Endothelial cell of umbilical vein (primary cell): ENCODE data around the gene DMWD. TPM values are rescaled to one million over a fixed set of nuclear protein-coding genes. Genes with fewer than 3 reads are reported as not detected.

Source experiments
- BruUV-seq: library from RNA; stranded (reverse); fragments of 400-500 nt; replicated peaks from 2 replicates; lab custom pipeline; 2021; lab: Mats Ljungman, UMichigan
- CTCF ChIA-PET: fragments of 300-600, 350-600 bp; sonication (Branson Sonifier 250); formaldehyde crosslinking; loops from one replicate; lab custom pipeline; 2021; ENCODE audit warnings: antibody characterized with exemption, inconsistent platforms; lab: Charles Lee
- POLR2A ChIA-PET: fragments of 300-600, 350-600 bp; sonication (Branson Sonifier 250); formaldehyde crosslinking; loops from one replicate; lab custom pipeline; 2021; ENCODE audit warnings: antibody characterized with exemption, inconsistent platforms; lab: Charles Lee
- DNase-seq: peaks from one replicate; pipeline ENCODE4 v3.0.0-alpha.2; 2011; ENCODE audit warnings: low read depth, low spot score
- FAIRE-seq: peaks from 2 replicates; lab custom pipeline; 2011; peaks lifted over from hg19 to GRCh38; lab: Jason Lieb, UNC
- H2AFZ ChIP-seq: 2 replicates; pipeline ENCODE4 v1.6.0; 2012; ENCODE audit warnings: low read depth, low read length, control low read depth, inconsistent platforms
- H3K27ac ChIP-seq: 2 replicates; pipeline ENCODE4 v1.5.1; 2011; ENCODE audit warnings: low read depth, mild to moderate bottlenecking, control low read depth, low read length, moderate library complexity; ENCODE audit not compliant: insufficient read depth
- H3K27me3 ChIP-seq, 2 experiments: 2 replicates each; pipeline versions ENCODE4 v1.6.0 to v1.6.1; 2011; ENCODE audit warnings: low read length in 2 of 2, mixed read lengths in 1 of 2; ENCODE audit not compliant: control insufficient read depth in 2 of 2, insufficient read depth in 2 of 2
- H3K36me3 ChIP-seq, 2 experiments: 2 replicates in 1 of 2; 3 replicates in 1 of 2; pipeline ENCODE4 v1.5.1; 2011; ENCODE audit warnings: low read length in 2 of 2, mild to moderate bottlenecking in 1 of 2, moderate library complexity in 1 of 2; ENCODE audit not compliant: control insufficient read depth in 2 of 2, insufficient read depth in 2 of 2; ENCODE audit errors: extremely low read depth in 1 of 2
- H3K4me1 ChIP-seq: 3 replicates; pipeline ENCODE4 v1.5.1; 2011; ENCODE audit warnings: mild to moderate bottlenecking, low read length; ENCODE audit not compliant: control insufficient read depth, insufficient read depth; ENCODE audit errors: extremely low read depth
- H3K4me2 ChIP-seq: 2 replicates; pipeline ENCODE4 v1.6.1; 2011; ENCODE audit warnings: low read length, control low read depth, mixed read lengths; ENCODE audit not compliant: insufficient read depth
- H3K4me3 ChIP-seq, 3 experiments: fragments of 200-600 bp in 1 of 3; sonication (generic), shearing (Covaris generic) in 1 of 3; replicated peaks in 1 of 3; 2 replicates each; pipeline ENCODE4 v1.5.1; 2011 to 2016; ENCODE audit warnings: control low read depth in 3 of 3, low read length in 3 of 3, mild to moderate bottlenecking in 2 of 3, inconsistent platforms in 1 of 3, low read depth in 1 of 3, moderate library complexity in 1 of 3; ENCODE audit not compliant: insufficient read depth in 1 of 3
- H3K79me2 ChIP-seq: 2 replicates; pipeline ENCODE4 v1.6.0; 2012; ENCODE audit warnings: low read length, inconsistent platforms; ENCODE audit not compliant: control insufficient read depth, insufficient read depth
- H3K9ac ChIP-seq: replicated peaks from 2 replicates; pipeline ENCODE3; 2011; ENCODE audit warnings: low read length, control low read depth; ENCODE audit not compliant: insufficient read depth; ENCODE audit errors: extremely low read depth
- H3K9me1 ChIP-seq: replicated peaks from 3 replicates; pipeline ENCODE4 v1.6.0; 2011; ENCODE audit warnings: mild to moderate bottlenecking, low read length; ENCODE audit not compliant: control insufficient read depth, insufficient read depth; ENCODE audit errors: extremely low read depth
- H3K9me3 ChIP-seq: replicated peaks from 2 replicates; pipeline ENCODE4 v1.5.1; 2012; ENCODE audit warnings: low read length, inconsistent platforms; ENCODE audit not compliant: control insufficient read depth, insufficient read depth
- H4K20me1 ChIP-seq: replicated peaks from 2 replicates; pipeline ENCODE3; 2011; ENCODE audit warnings: mild to moderate bottlenecking, low read length; ENCODE audit not compliant: control insufficient read depth, insufficient read depth; ENCODE audit errors: extremely low read depth
- CTCF ChIP-seq, 2 donors: IDR thresholded peaks; 1 replicate in 1 of 2; 2 replicates in 1 of 2; pipeline ENCODE4 v1.5.1; 2011; ENCODE audit warnings: low read length in 2 of 2, mild to moderate bottlenecking in 2 of 2, moderate library complexity in 2 of 2, control low read depth in 1 of 2, inconsistent platforms in 1 of 2, low read depth in 1 of 2; ENCODE audit not compliant: insufficient read depth in 1 of 2; ENCODE audit errors: extremely low read depth in 1 of 2
- EZH2 ChIP-seq: IDR thresholded peaks from 2 replicates; pipeline ENCODE4 v1.6.1; 2012; ENCODE audit warnings: borderline replicate concordance, low read depth, mild to moderate bottlenecking, moderate library complexity, low read length, inconsistent platforms; ENCODE audit not compliant: severe bottlenecking
- FOS ChIP-seq: IDR thresholded peaks from 2 replicates; pipeline ENCODE4 v1.6.1; 2011; ENCODE audit warnings: mild to moderate bottlenecking, low read length, moderate library complexity, borderline replicate concordance; ENCODE audit not compliant: insufficient read depth
- GATA2 ChIP-seq: IDR thresholded peaks from 2 replicates; pipeline ENCODE4 v1.7.0; 2011; ENCODE audit warnings: low read depth, mild to moderate bottlenecking, moderate library complexity, mixed read lengths, low read length; ENCODE audit not compliant: insufficient read length, insufficient read depth
- JUN ChIP-seq: IDR thresholded peaks from 2 replicates; pipeline ENCODE4 v1.6.1; 2011; ENCODE audit warnings: borderline replicate concordance, low read depth; ENCODE audit not compliant: insufficient read length, insufficient read depth
- MAX ChIP-seq: IDR thresholded peaks from 2 replicates; pipeline ENCODE4 v1.6.1; 2011; ENCODE audit not compliant: insufficient read depth, insufficient read length
- MYC ChIP-seq: IDR thresholded peaks from one replicate; pipeline ENCODE4 v1.6.1; 2011; ENCODE audit warnings: mild to moderate bottlenecking, low read depth, low read length
- POLR2A ChIP-seq: IDR thresholded peaks from 2 replicates; pipeline ENCODE4 v1.6.1; 2012; ENCODE audit warnings: low read depth, mild to moderate bottlenecking, control low read depth, low read length
- POLR2AphosphoS5 ChIP-seq: IDR thresholded peaks from 2 replicates; pipeline ENCODE4 v1.6.1; 2012; ENCODE audit warnings: low read depth, mild to moderate bottlenecking, control low read depth, low read length, moderate library complexity; ENCODE audit not compliant: insufficient read depth
- dilution Hi-C: fragments of 300-500 bp; cut with MboI; formaldehyde crosslinking; loops from one replicate; pipeline ENCODE4 v1.15.0; 2019; ENCODE audit warnings: low sequenced_read_pairs; ENCODE audit not compliant: extremely low pct_ligation_motif_present
- intact Hi-C: fragments of 100-400 bp; cut with micrococcal nuclease; formaldehyde crosslinking; loops from one replicate; pipeline ENCODE4 v1.10.0; 2022
- polyA plus RNA-seq, 4 experiments: library from polyadenylated mRNA; depleted of rRNA in 3 of 4; stranded (reverse) in 3 of 4; unstranded in 1 of 4; fragments of >200 nt; gene quantifications; 2 replicates each; pipeline versions ENCODE4 v1.2.1 to v1.2.3, GENCODE V29; 2011 to 2012; ENCODE audit warnings: missing spikeins in 1 of 4
- total RNA-seq: library from RNA; stranded (reverse); gene quantifications from 2 replicates; pipeline ENCODE4 v1.2.3, GENCODE V29; 2021

The DMWD gene
- total and polyA plus RNA-seq, 2 donors (not counting 3 experiments of a cell fraction or from before 2014, with no cell fraction given): 36.9 to 81.1 TPM

GRCh38 chr19:45791744-45792469 is 738 bp downstream of the DMWD start:
- intact Hi-C loops: loop anchor here (1.0 kb wide), 1 partner anchor 22 kb away; no protein-coding TSS in a partner anchor
- Histone ChIP-seq H3K4me1 (peaks cover 16% of the 10 kb centered on the region), H3K9me3 (no peaks in the 10 kb centered on the region), H2AFZ (peak overlapping the region; percentile 50), H3K79me2 (peaks cover 18% of the 10 kb centered on the region), H3K9me1 (no peaks in the 10 kb centered on the region), H3K4me2 (peak overlapping the region; percentile 94), H4K20me1 (no peaks in the 10 kb centered on the region), H3K4me3 (peak overlapping the region; percentile 83 to 88 (median 85)), H3K27ac (peak overlapping the region; percentile 57), H3K27me3 (no peaks in the 10 kb centered on the region), H3K36me3 (peaks cover 10 to 20% of the 10 kb centered on the region in 2 experiments), H3K9ac (peak overlapping the region; percentile 87)
- no peak for FAIRE-seq
- TF ChIP-seq FOS (no peak), MYC (no peak), POLR2AphosphoS5 (no peak), CTCF (IDR thresholded peaks at IDR 0.05; ENCODE audit: extremely low read depth in 1 of 2, insufficient read depth in 1 of 2, low read depth in 1 of 2, low read length in 2 of 2) (no peak), MAX (no peak), EZH2 (no peak), POLR2A (no peak), GATA2 (no peak), JUN (no peak)
- dilution Hi-C loops: no loop called here
- BruUV-seq: no TSS peak
- no peak for DNase-seq
- CTCF ChIA-PET: interaction anchor here (1.0 to 2.3 kb wide), 4 partner anchors 10 to 61 kb away, joined by 3 to 29 read pairs (median 9); partner anchors contain the start of genes DMPK, FBXO46 and SIX5
- POLR2A ChIA-PET: interaction anchor here (0.7 to 1.3 kb wide), 3 partner anchors 10 to 61 kb away, joined by 6 to 19 read pairs (median 7); partner anchors contain the start of genes DMPK, FBXO46 and SIX5
